Lower lobe of right lung (tissue), 2 donors: ENCODE data around the gene SPAG17. TPM values are rescaled to one million over a fixed set of nuclear protein-coding genes. Genes with fewer than 3 reads are reported as not detected.

Source experiments
- ATAC-seq, 2 donors: fragments of 200-7000 bp; cut with Tn5 transposase; one replicate each; pipeline ENCODE4 v1.9.1; 2020 to 2022; ENCODE audit warnings: mild to moderate bottlenecking in 2 of 2, moderate library complexity in 2 of 2
- DNase-seq: peaks from one replicate; pipeline ENCODE4 v3.0.0-alpha.2; 2020
- H3K27ac ChIP-seq: fragments of 200-600 bp; one replicate; pipeline ENCODE4 v1.8.0; 2022
- H3K27me3 ChIP-seq: fragments of 200-600 bp; one replicate; pipeline ENCODE4 v1.8.0; 2022; ENCODE audit warnings: low read depth
- H3K36me3 ChIP-seq: fragments of 200-600 bp; one replicate; pipeline ENCODE4 v1.8.0; 2022; ENCODE audit warnings: mild to moderate bottlenecking
- H3K4me1 ChIP-seq: fragments of 200-600 bp; one replicate; pipeline ENCODE4 v1.8.0; 2022
- H3K4me3 ChIP-seq: fragments of 200-600 bp; one replicate; pipeline ENCODE4 v1.8.0; 2022; ENCODE audit warnings: mild to moderate bottlenecking
- H3K9me3 ChIP-seq: fragments of 200-600 bp; one replicate; pipeline ENCODE4 v1.8.0; 2022
- CTCF ChIP-seq: fragments of 200-600 bp; IDR thresholded peaks from one replicate; pipeline ENCODE4 v1.8.0; 2022; ENCODE audit warnings: antibody characterized with exemption, mild to moderate bottlenecking
- intact Hi-C: fragments of 100-400 bp; cut with DNase I; formaldehyde crosslinking; loops from one replicate; pipeline ENCODE4 v1.11.0; 2022
- total RNA-seq: library from RNA; stranded (reverse); fragmentation: NEBNext Ultra II Directional; extraction: Animal tissue kit (Norgen Biotek cat#: 25700); gene quantifications from one replicate; pipeline ENCODE4 v1.2.1, GENCODE V29; 2021
- donor health status: DM: no; HTN: yes; CAD: no; lungs with severe emphysema.

Gene SPAG17
- total RNA-seq, 1 donor from 2014 or later: 9.9 TPM

DNA sequence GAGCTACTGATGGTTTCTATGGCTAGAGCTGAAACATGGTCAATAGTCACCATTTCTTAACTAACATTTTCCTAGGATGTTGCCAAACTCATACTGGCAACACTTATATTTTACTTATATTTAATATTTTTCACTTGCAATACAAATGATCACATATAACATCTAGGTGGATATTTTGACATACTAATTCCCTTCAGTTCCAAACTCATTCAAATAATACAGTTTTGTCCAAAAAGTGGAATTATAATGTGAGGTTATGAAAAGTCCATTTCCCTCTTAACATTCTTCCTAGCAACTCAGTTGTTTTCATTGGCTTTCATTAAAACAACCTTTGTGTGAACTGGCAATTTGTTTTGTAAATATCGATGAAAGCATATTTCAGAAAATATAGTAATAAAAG lies 16.0 kb downstream of the SPAG17 start:
- TF ChIP-seq CTCF: no peak
- Histone ChIP-seq H3K36me3 (no peaks in the 10 kb centered on the region), H3K27me3 (no peaks in the 10 kb centered on the region), H3K27ac (no peak overlapping the region), H3K9me3 (no peaks in the 10 kb centered on the region), H3K4me3 (no peak overlapping the region), H3K4me1 (no peaks in the 10 kb centered on the region)
- DNase-seq (no peak), ATAC-seq (no peak)
- intact Hi-C loops: no loop called here

- Histone ChIP-seq H3K4me1 (no peaks in the 10 kb centered on the region), H3K36me3 (no peaks in the 10 kb centered on the region), H3K27ac (no peak overlapping the region), H3K9me3 (no peaks in the 10 kb centered on the region), H3K27me3 (no peaks in the 10 kb centered on the region), H3K4me3 (no peak overlapping the region)
- intact Hi-C loops: no loop called here
- ATAC-seq (no peak), DNase-seq (no peak)
- no peak for TF ChIP-seq CTCF
Measured at GRCh38 chr1:118160806-118161205, 24.2 kb downstream of the SPAG17 start.

DNA sequence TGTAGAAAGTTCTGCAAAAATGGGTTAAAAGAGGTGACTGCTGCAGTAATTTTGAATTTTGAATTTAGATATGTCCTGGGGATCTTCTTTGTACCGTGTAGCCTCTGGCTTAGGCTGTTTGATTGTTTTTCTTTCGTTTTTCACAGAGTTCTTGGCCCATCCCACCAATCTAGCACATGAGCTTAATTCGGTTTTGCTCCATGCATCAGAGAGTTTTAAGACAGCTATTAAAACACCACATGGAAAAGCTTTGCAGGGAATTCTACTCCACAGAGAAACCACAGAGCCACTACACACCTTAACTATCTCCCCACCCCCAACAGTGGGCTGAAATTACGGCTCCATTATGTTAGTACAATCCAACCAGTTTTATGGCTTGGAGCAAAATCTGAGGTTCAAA lies 25.5 kb downstream of the SPAG17 start:
- Histone ChIP-seq H3K36me3 (no peaks in the 10 kb centered on the region), H3K9me3 (no peaks in the 10 kb centered on the region), H3K4me1 (no peaks in the 10 kb centered on the region), H3K27me3 (no peaks in the 10 kb centered on the region), H3K4me3 (no peak overlapping the region), H3K27ac (no peak overlapping the region)
- ATAC-seq (no peak), DNase-seq (no peak)
- intact Hi-C loops: no loop called here
- no peak for TF ChIP-seq CTCF

DNA sequence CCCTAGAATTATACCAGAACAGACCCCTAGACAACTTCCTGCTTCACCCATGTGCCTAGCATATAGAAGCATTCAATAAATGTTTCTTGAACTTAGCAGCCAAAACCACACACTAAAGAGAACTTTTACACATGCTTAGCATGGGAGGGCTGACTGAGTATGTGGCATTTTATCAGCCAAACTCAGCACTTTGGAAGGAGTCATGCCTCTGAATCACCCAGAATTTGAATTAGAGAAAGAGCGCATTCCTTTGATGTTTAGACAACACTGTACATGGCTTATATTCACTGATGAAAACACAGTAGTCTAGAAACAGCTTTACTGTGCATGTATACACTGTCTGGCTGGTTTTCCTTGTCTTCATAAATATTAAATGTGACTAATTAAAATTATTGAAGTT lies 26.1 kb downstream of the SPAG17 start:
- intact Hi-C loops: no loop called here
- Histone ChIP-seq H3K4me3 (no peak overlapping the region), H3K27me3 (no peaks in the 10 kb centered on the region), H3K36me3 (no peaks in the 10 kb centered on the region), H3K27ac (no peak overlapping the region), H3K9me3 (no peaks in the 10 kb centered on the region), H3K4me1 (no peaks in the 10 kb centered on the region)
- ATAC-seq (no peak), DNase-seq (no peak)
- TF ChIP-seq CTCF: no peak

DNA sequence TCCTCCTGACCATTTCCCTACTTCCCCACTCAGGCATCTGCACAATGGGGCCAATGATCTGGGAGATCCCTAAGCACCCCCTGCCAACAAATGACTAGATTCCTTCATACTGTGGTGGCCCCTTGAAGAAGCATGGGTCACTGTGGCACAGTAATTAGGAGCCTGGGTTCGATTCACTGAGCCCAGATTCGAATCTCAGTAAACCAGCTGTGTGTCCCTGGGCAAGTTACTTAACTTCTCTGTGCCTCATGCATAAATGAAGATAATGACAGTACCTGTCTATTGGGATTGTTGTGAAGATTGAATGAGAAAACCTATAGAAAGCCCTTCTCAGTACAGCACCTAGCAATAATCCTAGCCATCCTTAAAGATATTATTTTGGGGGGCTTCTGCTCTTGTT lies 27.5 kb downstream of the SPAG17 start:
- Histone ChIP-seq H3K36me3 (no peaks in the 10 kb centered on the region), H3K27ac (no peak overlapping the region), H3K4me1 (no peaks in the 10 kb centered on the region), H3K4me3 (no peak overlapping the region), H3K9me3 (no peaks in the 10 kb centered on the region), H3K27me3 (no peaks in the 10 kb centered on the region)
- no peak for ATAC-seq
- no peak for DNase-seq
- intact Hi-C loops: no loop called here
- no peak for TF ChIP-seq CTCF

DNA sequence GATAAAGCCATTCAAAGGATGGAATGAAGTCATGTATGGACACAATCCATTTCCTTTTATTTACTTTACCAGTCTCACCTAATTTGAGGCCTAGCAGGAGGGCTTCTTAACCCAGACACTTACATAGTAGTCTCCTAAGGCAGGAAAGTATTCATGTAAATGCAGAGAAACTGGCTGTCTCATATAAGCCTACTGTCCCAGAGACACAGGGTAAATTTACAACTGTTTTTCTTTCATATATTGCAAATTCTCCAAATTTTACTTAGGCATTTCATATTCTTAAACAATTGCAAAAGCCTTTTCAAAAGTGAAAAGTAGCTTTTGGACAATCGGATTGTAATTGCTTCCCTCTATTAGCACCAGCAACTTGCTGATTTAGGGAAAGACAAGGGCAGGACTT lies 29.9 kb downstream of the SPAG17 start:
- H3K27me3 ChIP-seq: no peaks in the 10 kb centered on the region
- TF ChIP-seq CTCF: no peak
- H3K36me3 ChIP-seq: no peaks in the 10 kb centered on the region
- DNase-seq: no peak
- no peak for ATAC-seq
- H3K4me1 ChIP-seq: no peaks in the 10 kb centered on the region
- no peaks in the 10 kb centered on the region for H3K9me3 ChIP-seq
- H3K4me3 ChIP-seq: no peak overlapping the region
- no peak overlapping the region for H3K27ac ChIP-seq
- intact Hi-C loops: no loop called here
